GM12872 (cell line): ENCODE results near the gene HTRA1.

Source experiments
- CTCF ChIP-seq: IDR thresholded peaks from 3 replicates; pipeline ENCODE4 v1.5.1; 2011; ENCODE audit warnings: low read depth, mild to moderate bottlenecking, low read length, moderate library complexity; ENCODE audit not compliant: insufficient read depth

HTRA1 gene

DNA sequence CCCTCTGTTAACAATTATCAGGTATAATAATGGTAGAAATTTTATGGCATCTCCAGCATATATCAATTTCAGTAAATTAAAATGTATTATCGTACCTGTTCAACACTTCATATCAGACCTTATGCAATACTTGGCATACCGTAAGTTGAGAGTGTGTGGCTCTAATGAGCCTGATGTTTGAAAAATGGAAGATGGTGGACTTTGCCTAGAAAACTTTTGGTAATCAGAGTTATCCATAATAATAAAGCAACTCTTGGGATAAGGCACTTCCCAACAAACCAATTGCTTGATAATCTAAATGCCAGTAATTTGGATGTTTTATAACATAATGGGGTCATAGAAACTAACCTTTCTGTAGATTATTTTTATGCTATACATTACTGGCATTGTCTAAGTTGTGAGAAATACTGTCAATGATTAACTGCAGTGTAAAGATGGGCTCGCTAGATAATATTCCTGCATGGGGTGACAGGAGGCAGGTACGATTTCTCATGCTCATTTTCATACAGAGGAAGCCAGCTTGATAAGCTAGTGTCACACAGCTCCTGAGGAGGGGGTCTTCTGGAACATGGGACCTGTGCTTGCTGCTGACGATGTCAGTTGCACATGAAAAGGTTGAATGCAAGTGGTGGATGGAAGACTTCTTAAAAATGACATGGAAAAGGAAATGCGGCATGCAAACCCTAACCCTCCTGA, 71.4 kb downstream of the HTRA1 start:
- no peak for TF ChIP-seq CTCF

- TF ChIP-seq CTCF = no peak
Observed at GRCh38 chr10:122537545-122537944, 76.2 kb downstream of the HTRA1 start.

DNA sequence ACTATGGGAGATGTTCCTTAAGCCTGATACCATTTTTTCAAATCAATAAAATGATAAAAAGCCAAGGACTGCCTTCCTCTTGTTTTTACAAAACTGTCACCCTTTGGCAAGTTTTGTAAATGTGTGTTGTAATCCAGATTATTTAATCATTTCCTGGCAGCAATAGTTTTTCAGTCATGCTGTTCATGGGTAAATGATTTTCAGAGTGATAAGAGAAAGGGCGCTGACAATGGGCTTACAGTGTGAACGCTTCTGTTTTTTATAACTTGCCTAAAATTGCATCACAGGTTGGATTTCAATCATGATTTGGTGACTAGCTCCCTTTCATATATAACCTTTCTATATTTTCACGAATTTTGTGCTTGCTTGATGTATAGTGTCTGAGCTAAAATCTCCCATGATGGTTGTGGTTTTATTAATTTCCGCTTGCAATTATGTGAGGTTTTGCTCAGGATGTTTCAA, 80.2 kb downstream of the HTRA1 start:
- no peak for TF ChIP-seq CTCF

GRCh38 chr10:122543676-122544445, 82.5 kb downstream of the HTRA1 start:
- no peak for TF ChIP-seq CTCF

- TF ChIP-seq CTCF = no peak
Observed at GRCh38 chr10:122544493-122544892, 83.1 kb downstream of the HTRA1 start.

DNA sequence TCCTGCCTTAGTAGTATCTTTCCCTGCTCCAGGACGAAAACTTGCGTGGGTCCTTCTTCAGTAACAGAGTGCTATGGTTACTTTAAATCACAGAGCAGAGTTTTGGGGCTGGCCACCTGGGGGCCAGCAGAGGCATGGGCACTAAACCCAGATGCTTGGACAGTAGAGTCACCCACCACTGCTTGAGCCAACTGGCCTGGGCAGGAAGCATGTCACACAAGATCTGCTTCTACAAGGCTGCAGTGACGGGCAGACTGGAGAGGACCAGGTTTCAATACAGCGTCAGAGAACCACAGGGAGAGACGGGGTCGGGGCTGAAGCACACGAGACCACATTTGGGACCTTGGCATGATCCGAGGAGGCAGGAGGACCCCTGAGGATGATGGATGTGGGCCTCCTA, 84.9 kb downstream of the HTRA1 start:
- TF ChIP-seq CTCF = no peak

DNA sequence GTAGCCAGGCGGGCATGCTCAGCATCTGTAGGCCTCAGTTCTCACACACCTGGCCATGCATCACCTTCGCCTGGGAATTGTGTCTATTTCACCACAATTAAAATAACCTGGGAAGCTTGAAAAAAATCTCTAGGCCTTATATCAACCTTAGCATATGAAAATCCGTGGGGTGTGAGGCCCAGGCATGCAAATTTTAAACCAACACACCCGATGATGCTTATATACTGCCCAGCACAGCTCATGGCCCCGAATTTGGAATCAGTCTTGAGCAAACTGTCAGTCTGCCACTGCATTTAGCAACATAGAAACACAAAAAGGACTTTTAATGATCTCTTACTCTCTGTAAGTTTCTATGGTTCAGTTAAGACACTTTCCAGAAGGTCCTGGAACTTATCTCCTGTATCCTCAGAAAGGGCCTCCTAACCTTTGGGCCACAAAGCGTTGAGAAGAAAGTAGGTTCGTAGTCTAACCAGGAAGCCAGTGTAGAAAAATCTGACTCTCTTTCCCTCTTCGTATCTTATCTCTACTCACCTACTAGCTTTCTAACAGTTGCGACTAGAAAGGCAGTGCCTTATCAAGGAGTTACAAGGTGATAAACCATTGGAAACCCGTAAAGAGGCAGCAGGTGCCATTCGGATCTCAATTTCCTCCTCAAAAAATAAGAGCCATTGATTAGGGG, 87.2 kb downstream of the HTRA1 start:
- no peak for TF ChIP-seq CTCF
